ENCODE data around the gene PITPNC1. TPM values are rescaled to one million over a fixed set of nuclear protein-coding genes. Genes with fewer than 3 reads are reported as not detected.

The PITPNC1 gene
- total and polyA plus RNA-seq, 4 donors, result 8.0 to 21.1 (median 15.2) TPM

GRCh38 chr17:67461228-67461780 is 84.2 kb downstream of the PITPNC1 start:
- Histone ChIP-seq H3K36me3 (ENCODE audit: control insufficient read depth in 4 of 4, insufficient read depth in 4 of 4, low read length in 4 of 4) (peaks cover 0 to 2% (median 0%) of the 10 kb centered on the region in 4 donors), H3K9me3 (ENCODE audit: control insufficient read depth in 4 of 4, insufficient read depth in 3 of 4, low read length in 3 of 4) (peaks cover 0 to 4% (median under 1%) of the 10 kb centered on the region in 4 donors), H3K9ac (ENCODE audit: insufficient read depth in 1 of 2, low read length in 2 of 2) (no peak overlapping the region), H3K4me3 (no peak overlapping the region), H3K27me3 (ENCODE audit: control insufficient read depth in 3 of 3, insufficient read depth in 3 of 3, low read length in 2 of 3) (no peaks in the 10 kb centered on the region), H3K27ac (ENCODE audit: low read depth in 1 of 2, low read length in 1 of 2) (no peak overlapping the region), H3K4me1 (ENCODE audit: control insufficient read depth in 5 of 5, insufficient read depth in 5 of 5, low read length in 5 of 5) (peaks cover 0 to 3% (median 0%) of the 10 kb centered on the region in 5 donors)
- 91 to 94% methylated on average over 6 of the region's 6 CpGs for WGBS, 2 donors
- no peak for TF ChIP-seq CTCF (IDR thresholded peaks at IDR 0.05; ENCODE audit: control extremely low read depth, extremely low read depth)
- no peak for ATAC-seq (ENCODE audit: insufficient read depth, low FRiP score)
- no peak for DNase-seq

- Histone ChIP-seq H3K36me3 (ENCODE audit: control insufficient read depth in 4 of 4, insufficient read depth in 4 of 4, low read length in 4 of 4) (peaks cover 0 to 2% (median 0%) of the 10 kb centered on the region in 4 donors), H3K4me3 (no peak overlapping the region), H3K27ac (ENCODE audit: low read depth in 1 of 2, low read length in 1 of 2) (no peak overlapping the region), H3K27me3 (ENCODE audit: control insufficient read depth in 3 of 3, insufficient read depth in 3 of 3, low read length in 2 of 3) (no peaks in the 10 kb centered on the region), H3K9me3 (ENCODE audit: control insufficient read depth in 4 of 4, insufficient read depth in 3 of 4, low read length in 3 of 4) (peaks cover 0 to 4% (median under 1%) of the 10 kb centered on the region in 4 donors), H3K4me1 (ENCODE audit: control insufficient read depth in 5 of 5, insufficient read depth in 5 of 5, low read length in 5 of 5) (peaks cover 0 to 3% (median 0%) of the 10 kb centered on the region in 5 donors), H3K9ac (ENCODE audit: insufficient read depth in 1 of 2, low read length in 2 of 2) (no peak overlapping the region)
- no peak for DNase-seq
- 79 to 91% methylated on average over 3 of the region's 3 CpGs for WGBS, 2 donors
- TF ChIP-seq CTCF (IDR thresholded peaks at IDR 0.05; ENCODE audit: control extremely low read depth, extremely low read depth), result no peak
- ATAC-seq (ENCODE audit: insufficient read depth, low FRiP score), result no peak
These were observed 84.8 kb downstream of the PITPNC1 start for GRCh38 chr17:67461876-67462275.

GRCh38 chr17:67466251-67466796 is 89.2 kb downstream of the PITPNC1 start:
- peaks cover 0 to 6% (median 0%) of the 10 kb centered on the region in 5 donors for H3K4me1 ChIP-seq (ENCODE audit: control insufficient read depth in 5 of 5, insufficient read depth in 5 of 5, low read length in 5 of 5)
- no peak overlapping the region for H3K27ac ChIP-seq (ENCODE audit: low read depth in 1 of 2, low read length in 1 of 2)
- H3K9ac ChIP-seq (ENCODE audit: insufficient read depth in 1 of 2, low read length in 2 of 2), result no peak overlapping the region
- ATAC-seq (ENCODE audit: insufficient read depth, low FRiP score) (no peak), DNase-seq (no peak)
- no peak overlapping the region for H3K4me3 ChIP-seq
- WGBS, 2 donors, result 85 to 94% methylated on average over 4 of the region's 4 CpGs
- H3K27me3 ChIP-seq (ENCODE audit: control insufficient read depth in 3 of 3, insufficient read depth in 3 of 3, low read length in 2 of 3), result no peaks in the 10 kb centered on the region
- H3K36me3 ChIP-seq (ENCODE audit: control insufficient read depth in 4 of 4, insufficient read depth in 4 of 4, low read length in 4 of 4), result no peaks in the 10 kb centered on the region
- H3K9me3 ChIP-seq (ENCODE audit: control insufficient read depth in 4 of 4, insufficient read depth in 3 of 4, low read length in 3 of 4), result peaks cover 0 to 2% (median 0%) of the 10 kb centered on the region in 4 donors
- no peak for TF ChIP-seq CTCF (IDR thresholded peaks at IDR 0.05; ENCODE audit: control extremely low read depth, extremely low read depth)

All from lung (tissue), 12 donors.